Measurements from ENCODE around the gene HS3ST4.

HS3ST4 gene

GRCh38 chr16:26108836-26109505, 417.2 kb downstream of the HS3ST4 start:
- no peak for DNase-seq (ENCODE audit: low read depth)

- no peak for DNase-seq (ENCODE audit: low read depth)
Measured at GRCh38 chr16:26111900-26112299, 420.1 kb downstream of the HS3ST4 start.

- DNase-seq (ENCODE audit: low read depth): no peak
Measured at GRCh38 chr16:26118575-26118974, 426.8 kb downstream of the HS3ST4 start.

- no peak for DNase-seq (ENCODE audit: low read depth)
Measured at GRCh38 chr16:26120729-26121128, 429.0 kb downstream of the HS3ST4 start.

- no peak for DNase-seq (ENCODE audit: low read depth)
Measured at GRCh38 chr16:26128296-26128695, 436.5 kb downstream of the HS3ST4 start.

- no peak for DNase-seq (ENCODE audit: low read depth)
Measured at GRCh38 chr16:26129997-26130396, 438.2 kb downstream of the HS3ST4 start.

GRCh38 chr16:26133416-26134093, 441.8 kb downstream of the HS3ST4 start:
- no peak for DNase-seq (ENCODE audit: low read depth)

GRCh38 chr16:26134588-26134987, 442.8 kb downstream of the HS3ST4 start:
- no peak for DNase-seq (ENCODE audit: low read depth)

GRCh38 chr16:26137956-26138355, 446.2 kb downstream of the HS3ST4 start:
- DNase-seq (ENCODE audit: low read depth): no peak

- no peak for DNase-seq (ENCODE audit: low read depth)
Measured at GRCh38 chr16:26139091-26139490, 447.3 kb downstream of the HS3ST4 start.

- DNase-seq (ENCODE audit: low read depth): no peak
Measured at GRCh38 chr16:26139884-26140283, 448.1 kb downstream of the HS3ST4 start.

- DNase-seq (ENCODE audit: low read depth): no peak
Measured at GRCh38 chr16:26149364-26150190, 457.8 kb downstream of the HS3ST4 start.

GRCh38 chr16:26155221-26155620, 463.5 kb downstream of the HS3ST4 start:
- no peak for DNase-seq (ENCODE audit: low read depth)

- DNase-seq (ENCODE audit: low read depth): no peak
Measured at GRCh38 chr16:26157319-26157718, 465.6 kb downstream of the HS3ST4 start.

GRCh38 chr16:26158142-26158759, 466.5 kb downstream of the HS3ST4 start:
- no peak for DNase-seq (ENCODE audit: low read depth)

- no peak for DNase-seq (ENCODE audit: low read depth)
Measured at GRCh38 chr16:26161461-26162180, 469.9 kb downstream of the HS3ST4 start.

GRCh38 chr16:26169473-26169872, 477.7 kb downstream of the HS3ST4 start:
- no peak for DNase-seq (ENCODE audit: low read depth)

GRCh38 chr16:26175944-26176343, 484.2 kb downstream of the HS3ST4 start:
- DNase-seq (ENCODE audit: low read depth): no peak

GRCh38 chr16:26177438-26177837, 485.7 kb downstream of the HS3ST4 start:
- DNase-seq (ENCODE audit: low read depth): no peak

GRCh38 chr16:26178298-26178697, 486.5 kb downstream of the HS3ST4 start:
- no peak for DNase-seq (ENCODE audit: low read depth)

- DNase-seq (ENCODE audit: low read depth): no peak
Measured at GRCh38 chr16:26186091-26186615, 494.4 kb downstream of the HS3ST4 start.
